ENCODE results near the gene C11orf58. TPM values are rescaled to one million over a fixed set of nuclear protein-coding genes. Genes with fewer than 3 reads are reported as not detected.
A peak's percentile ranks its signal among the peaks of the same experiment; 100 is the strongest.

Gene C11orf58
- total RNA-seq, 1 donor from 2014 or later, result 266 TPM

DNA sequence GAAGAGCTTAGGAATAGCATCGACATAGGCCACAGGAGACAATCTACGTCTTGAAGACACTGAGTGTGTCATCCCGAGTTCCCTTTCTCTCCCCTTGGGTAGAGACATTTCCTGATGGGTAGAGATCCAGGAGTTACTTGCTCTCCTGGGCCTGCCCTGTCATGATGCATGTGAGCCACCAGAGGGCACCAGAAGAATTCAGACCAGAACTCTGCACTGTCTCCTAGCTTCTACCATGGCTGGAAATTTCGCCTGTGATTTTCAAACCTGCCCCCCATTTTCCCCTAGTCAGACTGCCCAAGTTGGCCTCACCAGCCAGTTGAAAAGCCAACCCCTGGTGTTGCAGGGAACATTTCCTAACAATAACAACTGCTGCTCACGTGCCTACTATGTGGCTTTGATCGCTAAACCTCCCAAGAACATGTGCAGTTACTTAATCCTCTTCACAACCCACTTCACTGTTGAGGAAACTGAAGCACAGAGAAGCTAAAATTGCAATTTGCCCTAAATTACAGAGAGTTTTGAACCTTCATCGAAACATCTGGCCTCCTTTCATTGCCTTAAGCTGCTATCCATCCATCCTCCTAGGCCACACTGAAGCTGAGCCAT is 47.2 kb downstream of the C11orf58 start:
- DNase-seq, result peak; percentile 57

DNA sequence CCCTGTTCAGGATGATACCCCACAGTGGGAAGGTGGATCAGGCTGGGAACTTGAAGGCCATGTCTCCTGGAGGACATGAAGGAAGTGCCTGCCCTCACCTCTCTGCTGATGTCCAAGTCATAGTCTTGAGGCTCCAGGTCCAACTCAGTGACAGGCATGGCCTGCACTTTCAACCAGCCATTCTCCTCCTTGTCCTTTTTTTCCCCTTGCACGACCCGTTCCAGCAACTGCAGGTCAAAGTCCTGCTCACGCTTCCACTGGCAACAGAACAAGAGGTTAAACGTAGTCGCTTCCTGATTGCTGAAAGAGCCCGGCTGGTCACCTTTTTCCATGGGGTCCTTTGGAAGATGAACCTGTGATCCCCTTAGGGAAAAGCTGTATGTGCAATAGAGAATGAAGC is 47.7 kb downstream of the C11orf58 start:
- DNase-seq, result no peak

DNA sequence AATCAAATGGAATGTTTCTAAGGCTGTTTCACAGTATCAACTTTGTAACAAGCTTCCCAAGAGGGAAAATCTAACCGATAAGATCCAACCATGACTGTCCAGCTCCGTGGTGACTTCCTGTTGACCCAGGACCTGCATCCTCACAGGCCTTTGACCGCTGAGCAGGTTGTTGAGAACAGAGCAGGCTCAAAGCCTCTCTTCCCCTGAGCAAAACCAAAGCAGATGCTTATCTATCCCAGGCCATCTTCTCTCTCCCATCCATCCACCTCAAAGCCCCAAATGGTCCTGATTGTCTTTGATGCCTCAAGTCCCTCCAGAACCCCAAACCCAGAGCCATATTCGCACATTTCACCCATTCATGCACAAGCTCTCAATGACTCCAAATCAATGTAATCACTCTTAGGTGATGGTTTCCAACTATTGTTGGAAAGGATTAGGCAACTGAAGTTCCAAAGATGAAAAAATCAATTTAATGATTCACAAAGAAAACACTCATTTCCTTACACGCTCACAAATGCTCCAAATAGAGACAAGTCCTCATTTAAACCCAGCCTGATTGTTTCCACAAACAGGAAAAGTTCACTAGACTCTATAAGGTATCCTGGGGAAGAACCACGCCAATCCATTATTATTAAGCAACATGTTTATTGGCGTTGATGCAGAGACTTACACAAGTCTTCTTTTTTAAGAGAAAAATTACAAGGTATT is 48.7 kb downstream of the C11orf58 start:
- DNase-seq, result no peak

DNA sequence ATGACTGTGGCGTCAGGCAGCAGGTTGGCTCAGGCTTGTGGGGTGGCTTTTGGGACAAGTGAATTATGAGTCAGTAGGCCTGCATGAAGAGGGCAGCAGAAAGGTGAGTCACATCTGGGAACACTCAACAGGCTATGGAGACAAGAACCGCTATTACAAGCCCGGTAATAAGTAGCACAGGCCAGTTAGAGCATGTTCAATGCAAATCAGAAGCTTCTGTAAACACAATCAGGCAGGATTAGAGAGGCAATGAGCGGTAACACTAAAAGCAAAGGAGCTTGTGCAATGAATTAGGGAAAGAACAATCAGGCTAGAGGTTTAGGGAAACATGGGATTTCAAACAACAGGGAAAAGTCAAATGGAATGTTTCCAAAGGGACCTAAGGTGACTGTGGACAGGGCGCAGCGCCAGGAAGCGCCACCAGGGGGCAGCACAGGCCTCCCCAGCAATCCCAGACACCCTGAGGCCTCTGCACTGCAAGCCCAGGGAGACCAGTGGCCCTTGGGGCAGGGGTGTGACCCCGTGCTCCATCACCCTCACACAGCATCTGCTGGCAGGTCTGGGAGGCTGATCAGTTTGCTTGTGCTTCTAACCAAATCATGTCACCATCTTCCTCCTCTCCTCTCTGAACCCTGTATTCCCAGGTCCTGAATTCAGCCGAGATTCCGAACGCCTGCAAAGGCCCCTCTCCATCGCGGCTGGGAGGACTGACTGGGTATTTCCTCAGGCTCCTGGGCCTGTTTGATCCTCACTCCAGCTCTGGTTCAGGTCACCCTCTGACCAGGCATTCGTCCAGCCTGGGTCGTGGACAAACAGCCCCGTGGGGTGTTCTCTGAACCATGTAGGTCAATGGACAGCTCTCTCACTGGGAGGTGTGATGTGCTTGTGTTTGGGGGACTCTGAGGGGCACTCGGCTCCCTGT is 50.0 kb downstream of the C11orf58 start:
- DNase-seq, result no peak

DNA sequence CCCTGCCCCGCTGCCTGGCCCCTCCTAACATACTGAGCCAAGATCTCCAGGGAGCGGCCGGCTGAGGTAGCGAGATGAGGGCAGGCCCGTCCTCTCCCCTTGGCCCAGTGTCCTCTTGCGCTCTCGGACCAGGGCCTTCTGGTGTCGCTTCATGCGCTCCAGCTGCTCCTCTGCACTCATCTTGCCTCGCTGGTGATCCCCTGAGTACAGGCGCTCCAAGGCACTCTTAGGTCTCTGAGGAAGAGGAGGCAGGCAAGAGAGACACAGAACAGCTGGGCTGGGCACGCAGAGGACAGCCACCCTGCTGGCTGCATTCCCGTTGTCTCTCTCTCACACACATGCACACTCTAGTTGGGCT is 50.6 kb downstream of the C11orf58 start:
- no peak for DNase-seq

DNA sequence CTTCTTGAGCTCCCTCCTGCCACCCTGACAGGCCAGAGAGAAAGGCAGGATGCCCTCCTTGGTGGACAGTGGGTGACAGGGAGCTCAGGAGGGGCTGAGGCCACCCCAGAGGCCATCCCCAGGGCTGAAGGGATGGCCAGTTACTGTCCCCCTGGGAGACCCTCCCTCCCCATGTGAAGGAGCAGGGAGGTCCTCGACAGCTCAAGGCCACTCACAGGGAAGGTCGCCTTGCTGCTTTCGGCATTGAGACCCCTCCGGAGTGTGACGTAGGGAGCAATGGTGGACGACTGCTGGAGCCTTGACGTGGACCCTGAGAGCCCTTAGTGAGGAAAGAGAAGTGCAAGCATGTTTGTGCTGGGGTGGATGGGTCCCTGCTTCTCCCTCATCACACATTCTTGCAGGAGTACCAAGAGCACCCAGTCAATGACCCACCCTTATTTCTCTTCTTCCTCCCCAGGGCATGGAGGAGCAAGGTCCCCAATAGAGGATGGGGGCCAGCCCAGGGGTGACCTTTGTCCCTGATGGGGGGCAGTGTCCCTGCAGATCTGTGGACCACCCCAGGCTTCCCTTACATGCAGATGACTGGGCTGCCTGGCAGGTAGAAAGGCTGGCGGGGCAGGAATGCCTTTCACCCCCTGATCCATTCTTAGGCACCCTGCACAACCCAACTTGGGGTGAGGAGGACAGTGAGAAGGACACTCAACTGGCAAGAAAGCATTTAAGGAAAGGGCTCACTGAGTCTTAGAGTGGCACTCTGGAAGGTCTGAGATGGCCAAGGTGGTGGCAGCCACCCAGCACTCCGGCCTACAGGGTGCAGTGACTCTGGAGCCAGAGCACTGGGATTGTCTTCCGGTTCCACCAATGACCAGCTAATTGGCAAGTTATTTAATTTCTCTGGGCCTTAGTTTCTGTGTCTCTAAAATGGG is 51.4 kb downstream of the C11orf58 start:
- no peak for DNase-seq

DNA sequence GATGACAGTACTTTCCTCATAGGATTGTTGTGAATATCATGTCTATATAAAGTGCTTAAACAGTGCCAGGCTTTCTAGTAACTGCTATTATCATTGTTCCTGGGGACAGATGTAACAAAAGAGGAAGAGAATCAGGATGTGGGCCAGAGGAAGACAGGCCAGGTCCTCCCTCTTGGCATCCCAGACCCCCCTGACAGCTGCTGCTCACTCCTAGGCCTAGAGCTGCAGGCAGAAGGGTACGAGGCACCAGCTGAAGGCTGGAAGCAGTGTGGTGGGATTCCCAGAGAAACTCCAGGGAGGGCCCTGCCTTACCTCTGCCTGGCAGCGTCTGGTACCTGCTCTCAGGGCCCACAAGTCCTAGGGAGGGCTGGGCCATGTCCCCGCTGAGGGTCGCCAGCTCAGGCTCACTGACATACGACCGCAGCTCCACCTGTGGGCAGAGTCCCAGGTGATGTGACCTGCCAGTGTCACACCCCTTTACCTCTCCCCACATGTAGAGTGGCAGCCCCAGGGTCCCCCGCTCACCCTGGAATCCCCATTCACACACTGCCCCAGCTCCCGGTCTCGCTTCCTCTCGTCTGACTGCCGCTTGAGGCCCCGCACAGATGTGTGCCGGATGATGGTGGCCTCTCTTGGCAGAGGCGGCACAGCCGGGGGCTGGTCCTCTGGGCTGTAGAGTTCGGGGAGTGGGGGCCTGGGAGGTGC is 52.2 kb downstream of the C11orf58 start:
- no peak for DNase-seq

DNA sequence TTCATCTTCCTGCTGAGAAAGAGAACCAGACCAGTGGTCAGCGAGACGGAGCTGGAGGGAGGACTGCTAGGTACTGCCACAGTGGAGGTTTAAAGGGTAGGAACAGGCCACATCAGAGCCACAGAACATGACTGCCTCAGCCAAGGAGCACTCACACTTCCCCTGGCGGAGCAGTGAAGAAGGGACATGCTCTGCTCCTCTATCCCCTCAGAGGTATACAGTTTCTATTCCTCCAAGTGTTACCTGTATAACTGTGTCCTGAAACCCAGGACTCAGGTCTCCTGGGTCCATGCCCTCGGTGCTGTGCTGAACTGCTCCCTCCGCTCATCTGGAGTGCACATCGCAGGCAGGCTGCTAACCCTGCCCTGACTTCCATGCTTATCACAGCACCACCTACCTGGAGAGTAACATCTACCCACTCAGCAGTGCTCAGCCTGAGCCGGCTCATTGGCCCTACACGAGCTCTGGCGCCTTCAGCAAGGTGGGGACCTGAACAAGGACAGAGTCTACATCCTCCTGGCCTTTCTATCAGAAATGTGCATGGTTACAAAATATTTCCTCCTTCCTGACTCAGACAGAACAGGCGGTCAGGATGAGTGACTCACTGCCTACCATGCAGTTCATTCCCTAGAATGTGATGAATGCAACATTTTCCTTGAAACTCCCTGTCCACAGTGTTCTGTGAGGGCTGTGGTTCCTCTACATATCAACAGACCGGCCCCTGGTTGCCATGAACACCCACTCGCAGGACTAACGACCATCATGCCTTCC is 52.9 kb downstream of the C11orf58 start:
- no peak for DNase-seq

DNA sequence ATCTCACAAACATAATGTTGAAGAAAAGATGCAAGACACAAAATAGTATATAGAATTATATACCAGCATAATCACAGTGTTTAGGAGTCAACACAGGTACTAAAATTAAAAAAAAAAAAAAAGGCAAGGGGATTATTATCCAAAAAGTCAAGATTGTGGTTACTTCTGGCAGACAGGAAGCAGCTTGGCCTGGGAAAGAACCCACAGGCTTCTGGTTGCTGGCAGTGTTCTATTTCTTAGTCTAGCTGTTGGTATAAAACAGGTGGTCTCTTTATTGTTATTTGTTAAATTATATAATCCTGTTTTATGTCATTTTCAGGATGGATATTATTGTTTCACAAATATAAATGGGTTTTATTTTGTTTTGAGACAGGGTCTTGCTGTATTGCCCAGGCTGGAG is 54.0 kb downstream of the C11orf58 start:
- no peak for DNase-seq

DNA sequence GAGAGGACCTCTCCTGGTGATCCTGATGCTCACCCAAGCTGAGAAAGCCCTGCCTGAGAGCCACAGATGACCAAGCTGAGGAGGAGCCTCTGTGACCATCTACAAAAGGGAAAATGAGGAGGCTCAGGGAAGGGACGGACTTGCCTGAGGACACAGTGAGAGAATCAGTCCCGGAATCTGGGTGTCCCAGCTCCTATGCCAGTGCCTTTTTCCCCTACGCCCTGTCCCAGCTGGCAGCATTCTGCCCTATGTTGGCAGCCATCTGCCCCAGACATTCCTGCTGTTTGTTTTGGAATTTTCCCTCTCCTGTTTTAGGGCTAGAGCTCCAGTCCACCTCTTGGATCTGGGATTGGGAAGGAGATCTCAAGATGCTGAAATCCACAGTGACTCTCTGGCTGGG is 54.6 kb downstream of the C11orf58 start:
- no peak for DNase-seq

DNA sequence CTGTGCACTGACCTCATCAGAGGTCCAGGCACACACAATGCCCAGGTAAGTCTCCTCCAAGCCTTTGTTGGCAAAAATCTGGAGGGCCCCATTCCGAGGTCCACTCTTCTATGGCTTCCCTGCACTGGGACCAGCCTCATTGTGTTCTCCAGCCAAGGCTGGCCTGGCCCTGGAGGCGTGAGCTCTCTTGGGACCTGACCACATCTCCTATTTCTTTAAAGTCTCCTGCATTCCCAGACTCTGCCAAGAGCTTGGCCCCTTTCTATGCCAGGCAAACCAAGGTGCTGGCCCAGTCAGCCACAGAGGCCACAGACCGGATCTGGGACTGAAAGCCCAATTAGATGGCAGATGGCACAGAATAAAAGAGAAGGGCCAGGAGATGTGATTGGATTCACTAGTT is 55.1 kb downstream of the C11orf58 start:
- no peak for DNase-seq

DNA sequence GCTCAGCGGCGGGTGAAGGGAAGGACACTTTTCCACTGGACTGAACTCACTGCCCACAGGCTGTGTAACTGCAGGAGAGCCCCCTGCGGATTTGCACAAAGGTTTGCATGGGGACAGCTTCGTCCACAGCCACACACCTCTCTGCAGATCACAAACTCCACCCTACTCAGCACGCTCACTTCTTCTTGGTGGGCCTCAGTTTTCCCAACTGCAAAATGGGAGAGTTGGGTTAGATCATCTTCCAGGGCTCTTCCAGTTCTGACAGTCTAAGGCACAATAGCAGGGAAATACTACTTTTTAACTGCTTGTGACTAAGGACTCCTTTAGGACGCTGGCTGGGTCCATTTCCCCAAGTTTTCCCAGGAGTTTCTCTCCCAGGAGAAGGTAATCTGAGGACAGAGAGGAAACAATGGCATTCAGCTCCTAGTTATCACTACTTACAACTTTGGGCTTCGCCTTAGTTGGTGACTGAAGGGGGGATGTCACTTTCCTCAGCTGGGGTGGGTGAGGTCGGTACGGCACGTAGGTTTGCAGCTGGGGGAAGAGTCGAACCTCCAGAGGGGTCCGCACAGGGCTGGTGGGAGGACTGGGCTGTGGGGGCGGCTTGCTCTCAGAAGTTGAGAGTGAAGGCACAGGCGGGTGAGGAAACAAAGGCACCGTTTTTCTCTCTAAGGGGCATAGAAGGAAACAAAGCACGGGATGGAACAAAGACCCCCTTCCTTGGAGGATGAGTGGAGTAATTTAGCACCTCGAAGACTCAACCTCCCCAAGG is 55.8 kb downstream of the C11orf58 start:
- no peak for DNase-seq

DNA sequence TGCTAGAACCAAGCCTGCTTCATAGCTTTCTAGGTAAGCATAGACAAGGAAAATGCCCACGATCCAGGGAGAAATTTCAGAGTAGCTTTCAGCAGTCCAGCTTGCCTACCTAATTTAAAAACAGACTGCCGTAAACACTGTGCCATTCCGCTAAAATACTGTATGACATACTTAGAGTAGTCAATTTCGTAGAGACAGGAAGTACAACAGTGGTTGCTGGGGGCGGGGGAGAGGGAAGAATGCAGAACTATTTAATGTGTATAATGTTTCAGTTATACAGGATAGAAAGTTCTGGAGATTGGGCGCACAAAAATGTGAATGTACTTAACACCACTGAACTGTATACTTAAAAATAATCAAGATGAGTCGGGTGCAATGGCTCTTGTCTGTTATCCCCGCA is 56.7 kb downstream of the C11orf58 start:
- DNase-seq, result no peak

DNA sequence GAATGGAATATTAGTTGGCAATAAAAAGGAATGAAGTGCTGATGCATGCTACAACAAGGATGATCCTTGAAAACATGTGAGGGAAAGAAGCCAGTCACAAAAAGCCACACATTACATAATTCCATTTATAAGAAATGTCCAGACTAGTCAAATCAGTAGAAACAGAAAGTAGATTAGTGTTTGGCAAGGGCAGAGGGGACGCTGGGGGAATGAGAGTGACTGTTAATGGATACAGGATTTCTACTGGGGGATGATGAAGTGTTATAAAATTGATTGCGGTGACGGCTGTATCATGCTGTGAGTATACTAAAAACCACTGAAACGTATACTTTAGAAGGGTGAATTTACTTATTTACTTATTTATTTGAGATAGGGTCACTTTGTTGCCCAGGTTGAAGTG is 57.9 kb downstream of the C11orf58 start:
- no peak for DNase-seq

DNA sequence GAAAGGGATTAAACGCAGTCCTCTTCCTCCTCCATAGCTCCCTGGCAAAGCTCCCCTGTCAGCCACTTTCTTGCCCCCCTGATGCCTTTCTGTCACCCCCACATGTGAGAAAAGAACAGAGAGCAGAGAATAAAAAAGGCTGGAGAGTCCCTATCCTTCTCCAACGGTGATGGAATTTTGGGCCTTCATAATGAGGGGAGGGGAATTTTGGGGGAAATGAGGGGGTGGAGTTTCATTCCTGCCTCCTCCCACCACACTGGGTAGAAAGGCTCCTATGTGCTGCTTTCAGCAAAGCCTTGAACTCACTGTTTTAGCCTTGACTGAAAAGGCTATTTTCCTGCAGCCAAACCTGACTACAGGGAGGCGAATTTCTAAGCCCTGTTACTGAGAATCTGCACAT is 59.3 kb downstream of the C11orf58 start:
- no peak for DNase-seq

DNA sequence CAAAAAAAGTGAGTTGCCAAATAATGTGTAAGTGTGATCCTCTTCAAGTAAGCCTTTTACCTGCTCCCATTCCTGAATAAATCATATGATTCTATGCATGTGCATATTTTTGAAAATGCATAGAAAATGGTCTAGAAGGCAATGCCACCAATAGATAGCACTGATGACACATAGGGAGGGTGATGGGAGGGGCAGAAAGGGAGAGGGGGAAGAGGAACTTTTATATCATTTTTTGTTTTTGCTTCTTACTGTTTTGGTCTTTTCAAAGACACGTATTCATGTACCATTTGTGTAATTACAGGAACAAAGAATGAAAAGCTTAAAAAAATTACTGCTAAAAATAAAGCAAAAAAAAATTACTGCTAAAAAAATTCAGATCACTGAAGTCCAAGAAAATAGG is 60.8 kb downstream of the C11orf58 start:
- no peak for DNase-seq

DNA sequence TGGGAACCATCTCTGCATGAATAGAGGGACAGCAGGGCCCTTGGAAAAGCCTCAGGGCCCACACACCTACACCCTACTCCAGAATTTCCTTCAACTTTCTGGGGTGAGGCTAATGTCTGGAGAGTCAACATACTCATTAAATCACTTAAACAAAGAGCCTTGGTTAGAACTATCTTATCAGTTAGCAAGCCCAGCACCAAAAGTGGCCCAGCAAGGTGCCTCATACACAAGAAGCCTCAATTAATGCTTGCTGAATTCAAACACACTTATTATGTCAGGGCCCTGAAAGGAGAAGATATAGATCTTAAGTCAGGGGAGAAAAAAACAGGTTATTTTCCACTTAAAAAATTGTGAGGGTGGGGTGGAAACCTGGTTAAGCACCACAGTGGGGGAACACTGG is 61.4 kb downstream of the C11orf58 start:
- DNase-seq, result no peak

DNA sequence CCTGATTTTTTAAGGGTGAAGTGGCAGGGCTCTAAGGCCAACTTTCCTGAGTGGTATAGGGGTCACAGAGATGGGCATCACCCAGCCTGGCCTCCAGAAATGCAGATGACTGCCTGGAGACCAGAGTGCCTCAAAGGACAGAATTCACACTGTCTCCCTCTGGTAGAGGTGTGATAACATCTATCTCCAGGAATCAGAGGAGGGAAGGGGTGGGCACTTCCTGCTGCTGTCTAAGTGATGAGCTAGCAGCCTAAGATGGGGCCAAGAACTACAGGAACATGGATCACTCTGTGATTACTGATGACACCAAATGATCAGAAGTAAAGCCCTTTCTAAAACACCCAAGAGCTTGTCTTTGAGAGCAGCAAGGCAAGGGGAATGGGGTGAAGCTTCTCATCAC is 61.9 kb downstream of the C11orf58 start:
- DNase-seq, result no peak

DNA sequence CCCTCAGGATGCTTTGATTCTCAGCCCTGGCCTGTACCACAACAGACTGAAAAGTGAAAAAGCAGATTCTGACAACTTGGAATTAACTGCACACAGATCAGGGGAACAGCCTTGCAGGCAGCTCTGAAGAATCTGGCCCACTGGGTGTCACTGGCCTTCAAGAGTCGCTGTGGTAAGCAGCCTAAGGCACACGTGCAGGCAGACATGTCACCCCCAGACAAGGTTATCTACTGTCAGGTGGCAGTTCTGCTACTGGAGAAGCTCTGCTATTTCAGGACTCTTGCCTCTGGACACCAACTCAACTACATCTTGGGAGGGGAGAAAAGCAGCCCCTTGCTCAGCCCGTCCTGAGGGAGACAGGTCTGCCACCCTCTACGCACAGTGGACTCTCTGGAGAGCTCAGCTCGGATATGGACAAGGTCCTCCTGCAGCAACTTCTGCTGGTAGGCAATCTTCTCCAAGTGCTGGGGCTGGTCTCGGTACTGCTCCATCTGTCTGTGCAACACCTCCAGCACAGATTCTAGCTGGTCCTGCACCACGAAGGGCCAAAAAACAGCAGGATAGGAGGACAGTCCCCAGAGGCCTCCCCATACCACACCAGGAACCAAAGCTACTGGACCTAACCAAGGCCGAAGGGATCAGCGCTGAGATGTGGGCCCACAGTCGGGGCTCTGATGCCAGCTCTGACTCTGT is 63.0 kb downstream of the C11orf58 start:
- DNase-seq, result no peak
